GM13976 (cell line): ENCODE data around the gene NRG3.

Experiments
- DNase-seq: peaks from one replicate; pipeline ENCODE4 v3.0.0; 2012; ENCODE audit warnings: low spot score
- CTCF ChIP-seq: IDR thresholded peaks from 2 replicates; pipeline ENCODE4 v1.5.1; 2012; ENCODE audit warnings: borderline replicate concordance, mild to moderate bottlenecking; ENCODE audit not compliant: insufficient read depth; ENCODE audit errors: extremely low read depth, missing control alignments, control extremely low read depth
- in situ Hi-C: fragments of 300-500 bp; cut with MboI; formaldehyde crosslinking; loops from one replicate; pipeline ENCODE4 v1.12.0; 2022; ENCODE audit warnings: low sequenced_read_pairs, mixed read lengths, inconsistent platforms; ENCODE audit not compliant: unreplicated experiment

NRG3 gene

GRCh38 chr10:81920213-81920829 lies 45.3 kb downstream of the NRG3 start:
- TF ChIP-seq CTCF: peak; percentile 38
- in situ Hi-C loops: no loop called here
- DNase-seq: peak; percentile 20

GRCh38 chr10:81928119-81928518 lies 53.1 kb downstream of the NRG3 start:
- DNase-seq: no peak
- no peak for TF ChIP-seq CTCF
- in situ Hi-C loops: no loop called here

- TF ChIP-seq CTCF: no peak
- in situ Hi-C loops: no loop called here
- DNase-seq: no peak
These were observed 68.6 kb downstream of the NRG3 start for GRCh38 chr10:81943583-81943982.

- in situ Hi-C loops: no loop called here
- no peak for DNase-seq
- no peak for TF ChIP-seq CTCF
These were observed 69.6 kb downstream of the NRG3 start for GRCh38 chr10:81944609-81945008.

GRCh38 chr10:81949283-81949682 lies 74.3 kb downstream of the NRG3 start:
- in situ Hi-C loops: no loop called here
- no peak for TF ChIP-seq CTCF
- no peak for DNase-seq

GRCh38 chr10:81950358-81950757 lies 75.4 kb downstream of the NRG3 start:
- no peak for TF ChIP-seq CTCF
- in situ Hi-C loops: no loop called here
- no peak for DNase-seq
